ENCODE measurements around the gene POU2AF1.

POU2AF1 gene

DNA sequence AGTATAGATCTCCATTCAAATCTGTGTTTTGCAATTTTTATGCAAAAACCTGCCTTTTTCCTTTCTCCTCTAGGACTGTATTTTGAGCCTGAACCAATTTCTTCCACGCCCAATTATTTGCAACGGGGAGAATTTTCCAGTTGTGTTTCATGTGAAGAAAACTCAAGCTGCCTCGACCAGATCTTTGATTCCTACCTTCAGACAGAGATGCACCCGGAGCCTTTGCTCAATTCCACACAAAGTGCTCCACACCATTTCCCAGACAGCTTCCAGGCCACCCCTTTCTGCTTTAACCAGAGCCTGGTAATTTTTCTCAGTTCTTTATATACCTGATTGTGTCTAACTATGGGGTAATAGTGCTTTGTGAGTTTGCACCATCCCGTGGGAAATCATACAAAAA lies 72.8 kb downstream of the POU2AF1 start:
- Histone ChIP-seq H3K4me3 (ENCODE audit: low read depth in 1 of 2, low read length in 1 of 2) (no peak overlapping the region), H3K9me3 (no peaks in the 10 kb centered on the region), H3K27ac (no peak overlapping the region), H3K4me1 (ENCODE audit: control insufficient read depth in 1 of 2, insufficient read depth in 1 of 2, low read depth in 1 of 2, low read length in 1 of 2) (no peaks in the 10 kb centered on the region), H3K27me3 (peaks cover 75% of the 10 kb centered on the region), H3K36me3 (no peaks in the 10 kb centered on the region)
- TF ChIP-seq, protein P1, sequence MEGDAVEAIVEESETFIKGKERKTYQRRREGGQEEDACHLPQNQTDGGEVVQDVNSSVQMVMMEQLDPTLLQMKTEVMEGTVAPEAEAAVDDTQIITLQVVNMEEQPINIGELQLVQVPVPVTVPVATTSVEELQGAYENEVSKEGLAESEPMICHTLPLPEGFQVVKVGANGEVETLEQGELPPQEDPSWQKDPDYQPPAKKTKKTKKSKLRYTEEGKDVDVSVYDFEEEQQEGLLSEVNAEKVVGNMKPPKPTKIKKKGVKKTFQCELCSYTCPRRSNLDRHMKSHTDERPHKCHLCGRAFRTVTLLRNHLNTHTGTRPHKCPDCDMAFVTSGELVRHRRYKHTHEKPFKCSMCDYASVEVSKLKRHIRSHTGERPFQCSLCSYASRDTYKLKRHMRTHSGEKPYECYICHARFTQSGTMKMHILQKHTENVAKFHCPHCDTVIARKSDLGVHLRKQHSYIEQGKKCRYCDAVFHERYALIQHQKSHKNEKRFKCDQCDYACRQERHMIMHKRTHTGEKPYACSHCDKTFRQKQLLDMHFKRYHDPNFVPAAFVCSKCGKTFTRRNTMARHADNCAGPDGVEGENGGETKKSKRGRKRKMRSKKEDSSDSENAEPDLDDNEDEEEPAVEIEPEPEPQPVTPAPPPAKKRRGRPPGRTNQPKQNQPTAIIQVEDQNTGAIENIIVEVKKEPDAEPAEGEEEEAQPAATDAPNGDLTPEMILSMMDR (IDR thresholded peaks at IDR 0.05) = no peak

DNA sequence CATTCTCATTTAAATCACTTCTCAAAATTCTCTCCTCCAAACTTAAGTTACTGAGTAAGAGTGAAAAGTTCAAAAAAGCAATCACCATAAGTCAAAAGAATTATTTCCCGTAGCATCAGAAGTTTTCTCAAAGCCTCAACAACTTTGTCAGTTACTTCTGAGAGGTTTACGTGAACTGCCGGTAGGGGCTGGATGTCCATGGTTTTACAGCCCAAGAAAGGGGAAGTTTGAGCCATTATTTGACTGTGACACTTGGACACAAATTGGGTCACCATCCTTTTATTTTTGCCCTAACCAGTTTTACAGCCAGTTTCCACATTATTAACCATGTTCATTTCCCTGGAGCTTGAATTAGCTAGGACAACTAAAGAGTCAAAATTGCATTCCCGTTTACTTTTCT lies 73.2 kb downstream of the POU2AF1 start:
- Histone ChIP-seq H3K27me3 (peaks cover 80% of the 10 kb centered on the region), H3K4me1 (ENCODE audit: control insufficient read depth in 1 of 2, insufficient read depth in 1 of 2, low read depth in 1 of 2, low read length in 1 of 2) (no peaks in the 10 kb centered on the region), H3K27ac (no peak overlapping the region), H3K9me3 (no peaks in the 10 kb centered on the region), H3K4me3 (ENCODE audit: low read depth in 1 of 2, low read length in 1 of 2) (no peak overlapping the region), H3K36me3 (no peaks in the 10 kb centered on the region)
- TF ChIP-seq, protein P1 (IDR thresholded peaks at IDR 0.05) = no peak

DNA sequence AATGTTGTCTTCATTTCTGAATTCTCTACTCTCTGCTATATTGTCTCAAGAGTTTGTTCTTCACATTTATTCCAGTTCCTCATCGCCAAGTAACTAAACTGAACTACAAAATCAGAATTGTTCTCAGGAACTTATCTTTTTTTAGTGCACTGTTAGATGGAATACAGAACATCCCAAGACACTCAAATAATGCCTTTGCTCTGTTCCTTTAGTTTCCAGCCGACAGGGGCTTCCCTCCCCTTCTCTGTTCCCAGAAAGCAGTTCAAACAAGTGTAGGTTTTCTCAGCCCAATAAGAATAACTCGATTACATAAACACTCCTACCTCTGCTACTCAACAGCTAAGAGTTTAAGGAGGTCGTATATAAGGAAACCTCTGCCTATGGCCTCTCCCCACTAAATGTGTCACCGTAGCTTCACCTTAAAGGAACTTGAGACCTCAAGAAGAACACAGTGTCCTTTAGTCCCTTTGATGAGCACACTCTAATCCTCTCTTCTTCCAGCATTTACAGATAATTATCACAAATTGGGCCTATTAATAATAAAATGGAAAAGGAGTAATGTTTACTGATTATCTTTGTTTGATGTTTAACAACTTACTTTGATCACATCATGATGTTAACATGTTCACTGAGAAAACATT lies 73.8 kb downstream of the POU2AF1 start:
- no peaks in the 10 kb centered on the region for H3K4me1 ChIP-seq (ENCODE audit: control insufficient read depth in 1 of 2, insufficient read depth in 1 of 2, low read depth in 1 of 2, low read length in 1 of 2)
- no peaks in the 10 kb centered on the region for H3K36me3 ChIP-seq
- H3K27ac ChIP-seq = no peak overlapping the region
- H3K27me3 ChIP-seq = peaks cover 85% of the 10 kb centered on the region
- TF ChIP-seq, protein P1 (IDR thresholded peaks at IDR 0.05) = no peak
- H3K4me3 ChIP-seq (ENCODE audit: low read depth in 1 of 2, low read length in 1 of 2) = no peak overlapping the region
- H3K9me3 ChIP-seq = no peaks in the 10 kb centered on the region

DNA sequence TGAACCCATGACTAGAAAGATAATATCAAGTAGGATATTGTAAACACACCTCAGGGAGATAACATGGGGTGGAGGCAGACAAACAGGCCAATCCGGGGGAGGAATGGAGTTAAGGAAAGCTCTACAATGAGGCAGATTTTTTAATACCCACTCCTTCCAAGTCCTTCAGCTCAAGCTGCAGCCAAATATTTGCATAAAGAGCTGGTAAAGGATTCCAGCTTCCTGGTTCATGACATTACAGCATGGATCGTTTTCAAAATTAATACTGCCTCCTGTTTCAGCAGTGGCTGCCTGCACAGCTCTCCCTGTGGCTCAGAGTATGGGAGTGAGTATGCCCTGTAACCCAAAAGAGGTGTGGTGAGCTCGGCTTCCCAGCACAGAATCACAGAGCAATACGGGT lies 75.6 kb downstream of the POU2AF1 start:
- Histone ChIP-seq H3K4me3 (ENCODE audit: low read depth in 1 of 2, low read length in 1 of 2) (no peak overlapping the region), H3K36me3 (no peaks in the 10 kb centered on the region), H3K27me3 (peaks cover 92% of the 10 kb centered on the region), H3K4me1 (ENCODE audit: control insufficient read depth in 1 of 2, insufficient read depth in 1 of 2, low read depth in 1 of 2, low read length in 1 of 2) (peaks cover 0 to 5% of the 10 kb centered on the region in 2 experiments), H3K27ac (no peak overlapping the region), H3K9me3 (no peaks in the 10 kb centered on the region)
- TF ChIP-seq, protein P1 (IDR thresholded peaks at IDR 0.05) = no peak

DNA sequence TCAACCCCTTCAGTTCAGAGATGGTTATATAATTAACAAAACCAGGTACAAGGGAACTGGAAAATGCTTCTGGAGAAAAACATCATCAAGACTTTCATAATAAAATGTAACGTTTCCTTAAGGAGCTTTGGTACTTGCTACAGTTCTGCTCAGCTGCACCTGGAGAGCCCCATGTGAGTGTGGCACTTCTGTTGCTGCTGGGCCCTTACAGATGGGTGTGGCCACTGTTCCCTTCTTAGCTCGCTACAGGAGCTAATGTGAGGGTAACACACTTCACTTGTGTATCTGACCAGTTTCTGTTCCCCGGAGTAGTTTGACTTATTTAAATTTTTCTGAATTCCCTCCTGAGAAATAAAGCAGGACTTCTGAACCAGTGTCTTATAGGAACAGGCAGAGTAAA lies 76.8 kb downstream of the POU2AF1 start:
- TF ChIP-seq, protein P1 (IDR thresholded peaks at IDR 0.05) = no peak
- no peak overlapping the region for H3K27ac ChIP-seq
- no peak overlapping the region for H3K4me3 ChIP-seq (ENCODE audit: low read depth in 1 of 2, low read length in 1 of 2)
- no peaks in the 10 kb centered on the region for H3K36me3 ChIP-seq
- H3K9me3 ChIP-seq = no peaks in the 10 kb centered on the region
- peaks cover 0 to 5% of the 10 kb centered on the region in 2 experiments for H3K4me1 ChIP-seq (ENCODE audit: control insufficient read depth in 1 of 2, insufficient read depth in 1 of 2, low read depth in 1 of 2, low read length in 1 of 2)
- peaks cover 93% of the 10 kb centered on the region for H3K27me3 ChIP-seq
